GM19099 (cell line): ENCODE data around the gene DNAJB9.

Source experiments
- POLR2A ChIP-seq: IDR thresholded peaks from 3 replicates; pipeline ENCODE4 v1.6.1; 2011; ENCODE audit warnings: low read depth; ENCODE audit not compliant: insufficient read length; ENCODE audit errors: extremely low read depth

DNAJB9 gene

DNA sequence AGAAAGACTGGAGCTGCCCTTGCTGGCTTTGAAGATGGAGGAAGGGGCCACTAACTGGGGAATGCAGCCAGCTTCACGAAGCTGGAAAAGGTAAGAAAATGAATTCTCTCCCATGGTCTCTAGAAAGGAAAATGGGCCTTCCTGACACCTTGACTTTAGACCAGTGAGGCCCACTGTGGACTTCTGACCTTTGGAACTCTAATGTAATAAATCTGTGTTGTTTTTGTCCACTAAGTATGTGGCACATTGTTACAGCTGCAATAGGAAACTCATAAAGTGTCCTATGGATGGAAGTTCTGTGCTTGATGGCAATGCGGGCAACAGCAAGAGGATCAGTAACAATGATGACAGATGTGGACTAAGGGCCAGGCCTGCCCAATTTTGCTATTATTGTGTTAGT, 20.9 kb downstream of the DNAJB9 start:
- TF ChIP-seq POLR2A: no peak

DNA sequence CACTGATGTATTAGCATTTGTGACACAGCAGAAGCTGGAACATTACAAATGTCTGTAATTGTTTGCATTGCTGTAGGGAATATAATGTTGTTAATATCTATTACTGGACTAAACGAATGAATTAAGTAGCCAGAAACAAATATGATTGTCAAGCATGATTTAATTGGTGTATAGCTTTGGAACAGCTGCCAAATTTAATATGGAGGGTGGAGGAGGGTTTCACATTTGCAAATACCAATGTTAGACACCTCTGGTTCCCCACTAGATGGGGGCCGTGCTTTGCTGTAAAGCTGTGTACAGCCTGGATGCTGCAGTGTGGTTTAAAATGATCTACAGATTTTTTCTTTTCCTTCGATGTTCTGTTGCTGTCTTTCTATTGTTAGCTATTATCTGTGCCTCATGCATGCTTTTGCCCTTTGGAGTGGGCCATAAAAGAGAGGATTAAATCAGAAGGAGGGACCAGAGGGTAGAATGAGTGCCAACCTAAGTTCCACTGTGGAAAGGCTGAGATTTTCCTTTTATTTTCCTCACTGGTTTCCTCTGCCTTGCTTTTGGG, 23.1 kb downstream of the DNAJB9 start:
- no peak for TF ChIP-seq POLR2A

DNA sequence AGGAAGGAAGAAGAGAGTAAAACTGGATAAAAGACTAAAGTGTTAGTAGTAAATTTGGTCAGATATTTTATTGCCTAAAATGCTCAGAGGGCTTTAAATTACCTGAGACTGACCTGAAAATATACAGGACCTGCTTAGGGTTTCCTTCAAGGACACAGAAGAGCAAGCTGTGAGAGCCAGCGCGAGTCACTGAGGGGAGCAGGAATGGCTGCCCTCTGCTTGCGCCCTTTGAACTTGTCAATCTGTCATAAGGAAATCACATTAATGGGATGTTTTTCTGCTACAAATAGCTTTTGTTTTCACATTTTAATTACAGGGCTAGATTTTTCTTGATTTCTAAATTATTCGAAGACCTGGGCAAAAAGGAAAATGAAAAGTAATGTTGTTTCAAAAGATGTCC, 26.9 kb downstream of the DNAJB9 start:
- no peak for TF ChIP-seq POLR2A

DNA sequence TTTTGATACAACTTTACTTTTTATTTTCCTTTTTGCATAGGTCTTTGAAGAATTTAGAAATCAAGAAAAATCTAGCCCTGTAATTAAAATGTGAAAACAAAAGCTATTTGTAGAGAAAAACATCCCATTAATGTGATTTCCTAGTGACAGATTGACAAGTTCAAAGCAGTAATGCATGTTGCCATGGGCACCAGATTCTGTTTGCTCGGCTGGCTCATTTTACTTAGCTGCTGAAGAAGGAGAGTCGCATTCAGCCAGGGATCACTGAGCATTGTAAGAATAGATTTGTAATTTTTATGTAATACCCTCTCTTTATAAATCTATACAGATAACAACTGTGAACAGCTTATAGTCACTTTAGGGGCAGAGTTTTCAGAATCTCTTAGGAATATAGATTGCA, 28.5 kb downstream of the DNAJB9 start:
- no peak for TF ChIP-seq POLR2A

DNA sequence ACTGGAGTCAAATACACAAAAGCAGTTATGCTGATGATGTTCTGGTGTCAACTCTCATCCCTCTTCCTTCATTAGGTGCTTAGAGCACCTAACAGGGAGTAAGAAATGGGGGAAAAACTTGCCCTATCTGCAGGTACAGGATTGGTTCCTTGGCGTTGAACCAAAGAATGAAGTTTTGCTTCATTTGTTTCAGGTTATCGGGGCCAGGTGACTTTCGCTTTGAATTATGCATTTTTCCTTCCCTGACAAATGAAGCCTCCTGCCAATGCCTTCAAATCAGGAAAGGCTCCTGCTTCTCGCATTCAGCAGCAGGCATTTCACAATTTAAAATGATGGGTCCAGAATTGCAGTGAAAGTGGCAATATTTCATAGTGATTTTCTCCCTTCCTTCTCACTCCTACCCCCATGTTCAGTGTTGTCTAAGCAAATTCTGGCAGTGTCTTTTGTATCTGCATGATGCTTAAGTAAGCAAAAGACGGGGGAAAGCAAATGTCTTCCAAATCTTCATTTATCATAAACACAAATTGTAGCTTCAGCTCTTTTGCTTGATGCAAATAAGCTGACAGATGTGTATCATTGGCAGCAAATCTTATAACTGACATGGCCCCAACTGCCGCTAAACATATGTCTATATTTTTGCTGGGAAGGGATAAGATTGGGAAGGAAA, 29.4 kb downstream of the DNAJB9 start:
- no peak for TF ChIP-seq POLR2A

DNA sequence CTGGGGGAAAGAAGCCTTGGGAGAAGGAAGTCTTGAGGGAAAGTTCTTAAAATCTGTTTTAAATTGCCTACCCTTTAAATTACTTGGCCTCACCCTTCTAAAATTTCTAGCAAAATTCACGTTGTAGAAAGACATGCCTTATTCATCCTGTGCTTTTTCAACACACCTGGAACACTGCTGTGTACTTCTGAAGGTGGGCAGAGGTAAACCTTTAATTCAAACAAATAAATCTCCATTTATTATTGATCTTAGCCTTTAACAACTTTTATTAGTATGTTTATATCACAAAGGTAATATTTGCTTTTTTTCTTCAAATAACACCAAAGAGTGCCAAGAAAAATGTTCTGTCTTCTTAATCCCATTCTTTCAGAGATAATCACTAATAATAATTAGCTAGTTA, 30.7 kb downstream of the DNAJB9 start:
- no peak for TF ChIP-seq POLR2A

DNA sequence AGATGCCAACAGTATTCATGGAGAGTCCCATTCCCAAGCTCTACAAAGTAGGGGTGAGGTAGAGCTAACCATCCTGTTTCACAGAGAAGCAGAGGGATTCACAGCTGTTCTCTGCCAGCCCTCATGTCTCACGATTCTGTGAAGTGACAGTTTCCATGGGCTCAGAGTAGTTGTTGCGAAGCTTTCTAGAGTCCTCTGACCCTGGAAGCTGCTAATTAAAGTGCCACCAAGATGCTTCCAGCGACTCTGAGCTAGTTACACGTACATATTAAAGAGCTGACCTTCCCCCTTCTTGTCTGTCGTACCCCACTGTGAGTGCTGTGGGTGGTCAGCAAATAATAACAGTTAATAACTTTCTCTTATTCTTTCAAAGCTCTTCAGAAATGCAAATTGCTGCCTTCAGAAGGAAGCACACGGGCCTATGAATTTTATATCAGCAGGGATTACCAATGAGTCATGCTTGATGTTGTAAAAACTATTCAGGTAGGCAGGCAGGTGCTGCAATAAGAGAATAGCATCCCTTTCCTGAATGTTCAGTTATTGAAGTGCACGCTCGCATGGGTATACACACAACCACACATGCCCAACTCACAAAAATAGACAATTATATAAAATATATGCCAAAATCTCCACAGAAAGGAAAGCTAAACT, 34.1 kb downstream of the DNAJB9 start:
- TF ChIP-seq POLR2A: no peak

DNA sequence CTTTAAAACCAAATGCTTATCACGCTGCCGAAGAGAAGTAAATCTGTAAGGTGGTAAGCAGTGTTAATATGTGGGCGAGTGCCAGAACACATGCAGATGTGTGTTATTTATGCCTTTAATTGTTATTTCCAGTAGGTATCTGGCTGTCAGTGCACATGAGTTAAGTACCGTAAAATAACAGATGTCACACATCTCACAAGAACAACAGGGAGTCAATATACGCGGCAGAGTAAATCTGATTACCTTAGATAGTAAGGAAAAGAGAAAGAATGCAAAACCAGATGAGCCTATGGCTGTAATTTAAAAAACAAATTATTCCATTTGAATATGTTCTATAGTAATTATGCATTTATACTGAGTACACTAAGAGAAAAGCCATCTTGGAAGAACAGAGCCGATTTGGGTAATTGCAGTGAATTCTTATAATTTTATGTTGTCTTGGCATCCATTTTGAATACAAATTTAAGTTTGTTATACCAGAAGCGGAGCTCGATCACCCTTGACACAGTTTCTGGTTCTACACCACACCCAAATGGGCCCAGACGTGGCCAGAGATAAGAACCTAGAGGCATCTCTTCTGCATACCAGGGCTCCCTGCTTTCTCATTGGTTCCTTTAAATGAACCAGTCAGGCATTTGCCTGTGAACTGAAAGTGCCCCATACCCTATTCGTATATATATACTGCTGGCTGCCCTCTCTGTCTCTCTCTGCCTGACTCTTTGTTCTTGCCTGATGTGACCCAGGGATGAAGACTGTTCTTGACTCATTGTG, 34.8 kb downstream of the DNAJB9 start:
- no peak for TF ChIP-seq POLR2A

DNA sequence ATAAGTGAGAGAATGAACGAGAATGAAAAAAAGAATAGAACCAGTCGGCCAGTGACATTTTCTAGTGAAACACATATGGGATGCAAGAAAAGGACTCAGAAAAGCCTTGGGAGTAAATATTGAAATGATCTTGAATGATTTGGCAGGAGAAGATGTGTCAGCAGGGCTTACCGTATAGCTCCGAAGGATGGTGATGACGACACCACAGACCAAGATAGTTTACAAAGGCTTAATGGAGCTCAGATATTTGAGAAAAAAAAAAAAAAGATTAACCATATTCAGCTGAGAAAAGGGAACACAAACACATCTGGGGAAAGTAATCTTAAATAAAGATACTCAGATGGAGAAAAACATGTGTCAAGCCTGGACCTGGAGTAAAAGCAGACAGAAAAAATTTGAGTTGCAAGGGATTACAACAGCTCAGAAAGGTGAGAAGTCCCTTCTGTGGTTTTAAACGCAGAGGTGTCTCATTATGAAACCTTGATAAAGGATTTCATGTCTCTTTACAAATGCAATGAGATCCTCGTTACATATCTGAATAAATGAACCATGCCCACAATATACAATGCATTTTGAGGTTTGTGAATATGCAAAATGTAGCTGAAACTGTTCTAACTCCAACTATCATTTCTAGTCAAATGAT, 36.0 kb downstream of the DNAJB9 start:
- TF ChIP-seq POLR2A: no peak

DNA sequence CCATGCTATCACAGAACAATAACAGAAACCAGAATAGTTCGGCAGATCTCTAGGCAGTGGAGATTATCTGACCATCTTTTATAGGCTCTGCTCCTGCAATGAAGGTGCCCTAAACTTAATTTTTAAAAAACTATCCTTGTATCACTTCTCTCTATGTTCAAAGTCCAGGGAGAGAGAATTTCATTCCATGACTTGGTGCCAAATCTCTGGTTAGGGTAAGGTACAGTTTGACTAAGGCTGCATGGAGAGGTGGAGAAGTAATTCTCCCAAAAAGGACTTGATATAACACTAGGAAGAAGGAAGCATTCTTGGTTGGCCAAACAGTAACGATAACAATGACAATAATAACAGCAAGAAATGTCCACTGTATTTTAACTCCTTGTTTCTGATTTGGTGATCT, 40.0 kb downstream of the DNAJB9 start:
- TF ChIP-seq POLR2A: no peak

DNA sequence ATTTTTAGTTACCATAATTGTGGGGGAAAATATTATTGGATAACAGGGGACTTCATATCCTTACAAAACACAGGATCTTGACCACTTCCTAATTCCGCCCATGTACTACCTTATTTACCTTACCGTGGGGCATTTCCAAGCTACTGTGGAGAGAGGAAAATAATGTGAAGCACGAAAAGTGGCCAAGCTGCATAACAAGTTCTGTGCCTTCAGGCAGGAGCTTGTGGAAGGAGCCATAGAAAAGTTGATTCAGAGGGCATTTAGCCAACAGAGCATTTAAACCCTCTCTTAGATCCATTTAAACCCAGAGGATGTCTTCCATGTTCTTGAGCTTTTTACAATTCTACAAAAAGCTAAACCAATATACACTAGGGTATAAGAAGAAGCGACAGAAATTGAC, 41.6 kb downstream of the DNAJB9 start:
- no peak for TF ChIP-seq POLR2A

DNA sequence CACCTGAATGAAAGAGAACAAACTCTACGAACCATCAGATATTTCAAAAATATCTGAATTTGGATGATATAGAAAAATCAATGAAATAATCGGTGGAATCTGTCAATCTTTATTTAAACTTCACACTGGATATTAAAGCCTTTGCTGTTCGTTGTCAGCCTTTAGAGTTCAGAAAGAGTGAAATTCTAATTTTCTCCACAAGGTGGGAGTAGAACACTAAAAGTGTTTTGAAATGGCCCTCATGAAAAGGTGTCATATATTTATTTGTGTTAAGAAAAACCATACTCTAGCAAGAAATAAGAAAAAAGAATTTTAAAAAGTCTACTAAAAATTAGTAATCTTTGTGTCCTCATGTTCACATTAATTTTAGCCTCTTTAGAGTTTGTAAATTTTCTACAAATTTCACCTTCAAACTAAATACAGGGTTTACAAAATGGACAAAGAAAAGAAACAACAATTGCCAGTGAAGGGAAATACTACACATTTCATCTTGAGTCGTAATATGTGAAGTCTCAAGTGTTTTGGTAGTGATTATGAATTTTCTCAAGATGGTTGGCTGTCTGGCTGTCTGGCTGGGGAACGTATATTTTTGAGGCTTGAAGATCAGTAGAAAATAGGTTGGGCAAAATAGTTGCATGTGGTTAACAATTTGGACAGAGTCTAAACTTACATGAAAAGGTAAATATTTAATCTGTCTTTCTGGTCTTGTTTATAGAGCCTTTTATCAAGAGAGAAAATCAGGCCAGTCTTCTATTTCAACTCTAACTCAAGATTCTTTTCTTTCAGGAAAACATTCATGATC, 43.7 kb downstream of the DNAJB9 start:
- no peak for TF ChIP-seq POLR2A

DNA sequence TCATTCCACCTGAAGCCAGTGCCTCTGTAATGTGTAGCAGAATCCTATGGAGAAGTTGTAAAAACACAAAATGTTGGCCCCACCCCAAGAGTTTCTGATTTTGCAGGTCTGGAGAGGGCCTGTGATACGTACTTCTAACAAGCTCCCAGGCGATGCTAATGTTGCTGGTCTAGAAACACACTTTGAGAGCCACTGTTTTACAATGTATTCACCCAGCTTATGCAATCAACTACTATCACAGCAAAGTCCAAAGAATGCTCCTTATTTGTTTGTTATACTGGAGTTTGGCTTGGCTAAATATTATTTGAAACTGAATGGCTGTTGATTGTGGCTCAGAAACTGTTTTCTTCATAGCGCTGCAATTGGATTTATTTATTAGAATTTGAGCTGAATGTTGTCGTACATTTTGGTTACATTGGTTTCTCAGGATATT, 44.3 kb downstream of the DNAJB9 start:
- no peak for TF ChIP-seq POLR2A

DNA sequence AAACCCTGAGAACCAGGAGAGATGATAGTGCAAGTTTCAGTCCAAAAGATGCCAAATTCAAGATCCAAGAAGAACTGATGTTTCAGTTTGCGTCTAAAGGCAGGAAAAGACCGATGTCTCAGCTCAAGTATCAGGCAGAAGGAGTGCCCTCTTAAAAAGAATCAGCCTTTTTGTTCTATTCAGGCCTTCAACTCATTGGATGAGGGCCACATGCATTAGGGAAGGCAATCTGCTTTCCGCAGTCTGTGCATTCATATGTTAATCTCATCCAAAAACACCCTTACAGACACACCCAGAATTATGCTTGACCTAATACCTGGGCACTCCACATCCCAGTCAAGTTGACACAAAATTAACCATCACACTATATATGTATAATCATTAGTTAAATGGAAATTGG, 45.2 kb downstream of the DNAJB9 start:
- no peak for TF ChIP-seq POLR2A

DNA sequence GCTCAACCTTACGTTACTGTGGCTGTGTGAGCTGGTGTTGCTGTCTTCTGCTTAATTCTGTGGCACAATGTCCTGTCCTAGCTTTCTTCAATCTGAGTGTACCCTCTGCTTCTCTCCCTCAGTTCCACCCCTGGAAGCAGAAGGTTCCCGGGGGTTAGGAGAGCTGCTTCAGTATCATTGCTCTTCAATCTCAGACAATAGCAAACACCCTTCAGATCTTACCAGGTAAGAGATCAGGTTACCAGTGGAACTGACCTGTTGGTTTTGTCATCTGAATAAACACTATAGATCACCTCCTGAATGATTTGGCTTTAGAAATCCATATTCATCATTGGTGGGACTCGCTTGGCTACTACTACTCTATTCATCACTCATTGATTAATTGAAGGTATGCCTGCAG, 48.4 kb downstream of the DNAJB9 start:
- TF ChIP-seq POLR2A: no peak

DNA sequence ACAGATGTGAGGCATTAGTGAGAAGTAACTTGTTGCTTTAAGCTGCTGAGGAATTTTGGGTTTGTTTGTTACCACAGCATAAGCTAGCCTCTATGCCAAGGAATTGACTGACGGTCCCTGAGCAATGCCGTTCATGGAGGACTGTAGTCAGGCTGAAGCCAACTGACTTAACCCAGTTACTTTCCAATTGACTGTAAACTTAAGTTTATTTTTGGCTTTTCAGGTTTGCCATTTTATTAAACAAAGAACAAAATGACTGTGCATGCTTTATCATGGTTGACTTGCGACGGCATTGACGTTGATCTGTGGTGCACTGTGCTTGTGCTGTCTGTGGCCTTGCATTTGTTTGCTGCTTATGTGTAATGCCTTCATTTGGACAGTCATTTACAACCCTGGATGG, 53.5 kb downstream of the DNAJB9 start:
- no peak for TF ChIP-seq POLR2A
